CD4-positive, alpha-beta T cell treated with Interleukin-6 at 100 ng/mL for 8 hours (primary cell): ENCODE data around the gene PHKB.
"Not testable (repeated sequence)": the region's sequence is repeated elsewhere in the genome, so short reads cannot be mapped to it uniquely, and the experiment has no call there.

Experiments
- DNase-seq: peaks from one replicate; pipeline ENCODE4 v3.0.0-alpha.2; 2020; ENCODE audit warnings: mixed read lengths, low spot score

The PHKB gene

DNA sequence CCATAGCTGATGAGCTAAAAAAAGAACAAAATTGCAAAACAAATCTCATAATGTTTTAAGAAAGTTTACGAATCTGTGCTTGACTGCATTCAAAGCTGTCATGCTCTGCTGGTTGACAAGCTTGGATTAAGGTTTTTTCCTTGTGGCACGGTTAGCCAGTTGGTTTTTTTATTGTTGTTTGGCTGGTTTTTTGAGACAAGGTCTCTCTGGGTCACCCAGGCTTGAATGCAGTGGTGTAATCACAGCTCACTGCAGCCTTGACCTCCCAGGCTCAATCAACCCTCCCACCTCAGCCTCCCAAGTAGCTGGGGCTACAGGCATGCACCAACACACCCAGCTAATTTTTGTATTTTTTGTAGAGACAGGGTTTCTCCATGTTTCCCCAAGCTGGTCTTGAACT is 45.7 kb downstream of the PHKB start:
- no peak for DNase-seq

GRCh38 chr16:47507701-47508100 is 46.6 kb downstream of the PHKB start:
- DNase-seq: no peak

GRCh38 chr16:47511882-47512281 is 50.8 kb downstream of the PHKB start:
- no peak for DNase-seq

DNA sequence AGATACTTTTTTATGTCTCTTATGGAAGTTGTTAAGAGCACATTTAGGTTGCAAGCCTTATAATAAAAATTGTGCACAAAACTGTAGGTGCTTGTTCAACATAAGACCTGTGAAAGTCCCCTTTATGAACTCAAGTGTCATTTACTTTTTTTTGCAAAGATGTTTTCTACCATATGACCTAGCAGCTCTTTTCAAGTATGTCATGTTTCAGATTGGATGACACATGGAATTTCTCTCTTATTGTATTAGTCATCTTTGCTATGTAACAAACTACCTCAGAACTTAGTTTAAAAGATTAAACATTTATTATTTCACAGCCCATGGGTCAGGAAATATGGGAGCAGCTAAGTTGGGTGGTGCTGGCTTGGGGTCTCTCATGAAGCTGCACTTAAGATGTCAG is 57.9 kb downstream of the PHKB start:
- no peak for DNase-seq

GRCh38 chr16:47519546-47519945 is 58.4 kb downstream of the PHKB start:
- DNase-seq: no peak

GRCh38 chr16:47519996-47520679 is 59.0 kb downstream of the PHKB start:
- DNase-seq: no peak

GRCh38 chr16:47523342-47524006 is 62.3 kb downstream of the PHKB start:
- DNase-seq: no peak

DNA sequence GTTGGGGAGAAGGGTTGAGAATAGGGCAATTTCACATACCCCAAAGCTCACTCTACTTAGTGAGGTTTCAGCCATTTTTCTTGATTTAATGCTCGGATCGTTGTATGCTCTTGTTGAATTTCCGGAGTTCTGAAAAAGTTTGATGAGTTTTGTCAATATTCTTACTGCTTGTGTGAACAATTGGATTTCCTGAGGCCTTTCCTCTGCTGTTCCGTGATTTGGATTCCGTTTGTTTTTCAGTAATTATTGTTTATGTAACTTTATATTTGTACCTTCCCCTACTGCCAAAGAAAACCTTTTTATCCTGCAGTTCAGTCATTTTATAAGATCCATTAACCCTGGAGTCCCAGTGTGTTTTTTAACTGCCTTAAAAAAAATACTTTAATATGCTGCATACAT is 62.9 kb downstream of the PHKB start:
- no peak for DNase-seq

DNA sequence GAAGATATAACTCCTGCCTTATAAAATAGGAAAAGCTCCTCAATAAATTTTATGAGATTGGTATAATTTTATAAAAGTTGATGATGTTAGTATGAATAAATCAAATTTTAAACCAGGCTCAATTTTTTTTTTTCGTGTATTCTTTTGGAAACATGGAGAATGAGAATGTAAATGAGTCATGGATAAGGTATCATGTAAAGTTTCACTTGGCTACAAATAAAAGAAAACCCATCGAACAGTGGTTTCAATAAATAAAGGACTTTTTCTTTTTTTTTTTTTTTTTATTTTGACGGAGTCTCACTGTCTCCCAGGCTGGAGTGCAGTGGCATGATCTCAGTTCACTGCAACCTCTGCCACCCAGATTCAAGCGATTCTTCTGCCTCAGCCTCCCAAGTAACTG is 67.3 kb downstream of the PHKB start:
- no peak for DNase-seq

- no peak for DNase-seq
These were observed 72.7 kb downstream of the PHKB start for GRCh38 chr16:47533744-47534292.

GRCh38 chr16:47538472-47538871 is 77.3 kb downstream of the PHKB start:
- no peak for DNase-seq

GRCh38 chr16:47539707-47540670 is 78.9 kb downstream of the PHKB start:
- not testable (repeated sequence) for DNase-seq

- not testable (repeated sequence) for DNase-seq
These were observed 80.0 kb downstream of the PHKB start for GRCh38 chr16:47541135-47541534.

DNA sequence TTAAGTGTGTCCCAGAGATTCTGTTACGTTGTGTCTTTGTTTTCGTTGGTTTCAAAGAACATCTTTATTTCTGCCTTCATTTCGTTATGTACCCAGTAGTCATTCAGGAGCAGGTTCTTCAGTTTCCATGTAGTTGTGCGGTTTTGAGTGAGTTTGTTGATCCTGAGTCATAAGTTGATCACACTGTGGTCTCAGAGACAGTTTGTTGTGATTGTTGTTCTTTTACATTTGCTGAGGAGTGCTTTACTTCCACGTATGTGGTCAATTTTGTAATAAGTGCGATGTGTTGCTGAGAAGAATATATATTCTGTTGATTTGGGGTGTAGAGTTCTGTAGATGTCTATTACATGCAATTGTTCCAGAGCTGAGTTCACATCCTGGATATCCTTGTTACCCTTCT is 83.1 kb downstream of the PHKB start:
- DNase-seq: not testable (repeated sequence)

- DNase-seq: not testable (repeated sequence)
These were observed 90.1 kb downstream of the PHKB start for GRCh38 chr16:47551185-47551584.

DNA sequence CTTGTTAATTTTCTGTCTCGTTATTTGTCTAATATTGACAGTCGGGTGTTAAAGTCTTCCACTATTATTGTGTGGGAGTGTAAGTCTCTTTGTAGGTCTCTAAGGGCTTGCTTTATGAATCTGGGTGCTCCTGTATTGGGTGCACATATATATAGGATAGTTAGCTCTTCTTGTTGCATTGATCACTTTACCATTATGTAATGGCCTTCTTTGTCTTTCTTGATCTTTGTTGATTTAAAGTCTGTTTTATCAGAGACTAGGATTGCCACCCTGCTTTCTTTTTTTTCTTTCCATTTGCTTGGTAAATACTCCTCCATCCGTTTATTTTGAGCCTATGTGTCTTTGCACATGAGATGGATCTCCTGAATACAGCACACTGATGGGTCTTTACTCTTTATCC is 90.6 kb downstream of the PHKB start:
- not testable (repeated sequence) for DNase-seq

GRCh38 chr16:47553853-47554564 is 92.9 kb downstream of the PHKB start:
- DNase-seq: no peak

DNA sequence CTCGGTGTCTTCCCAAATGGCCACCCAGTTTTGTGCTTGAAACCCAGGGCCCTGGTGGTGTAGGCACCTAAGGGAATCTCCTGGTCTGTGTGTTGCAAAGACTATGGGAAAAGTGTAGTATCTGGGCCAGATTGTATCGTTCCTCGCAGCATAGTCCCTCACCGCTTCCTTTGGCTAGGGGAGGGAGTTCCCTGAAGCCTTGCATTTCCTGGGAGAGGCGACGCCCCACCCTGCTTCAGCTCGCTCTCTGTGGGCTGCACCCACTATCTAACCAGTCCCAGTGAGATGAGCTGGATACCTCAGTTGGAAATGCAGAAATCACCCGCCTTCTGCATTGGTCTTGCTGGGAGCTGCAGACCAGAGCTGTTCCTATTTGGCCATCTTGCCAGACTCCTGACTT is 93.5 kb downstream of the PHKB start:
- DNase-seq: not testable (repeated sequence)

DNA sequence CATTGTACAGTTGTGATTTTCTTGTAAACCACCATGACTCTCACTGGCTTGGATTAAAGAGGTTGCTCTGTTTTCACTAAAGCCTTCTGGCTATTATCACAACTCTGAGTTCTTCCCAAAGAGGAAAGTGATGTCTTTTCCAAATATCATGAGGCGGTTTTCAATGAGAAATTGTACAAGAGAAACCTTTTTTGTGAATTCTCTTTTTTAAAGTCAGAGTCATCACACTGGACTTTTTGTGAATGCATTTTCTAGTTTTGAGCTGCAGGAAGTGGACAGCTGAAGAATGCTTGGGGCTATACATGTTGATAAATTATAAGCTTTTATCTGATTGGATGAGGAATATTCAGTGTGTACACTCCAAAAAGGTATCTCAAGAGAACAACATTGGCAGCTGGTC is 100.2 kb downstream of the PHKB start:
- no peak for DNase-seq

DNA sequence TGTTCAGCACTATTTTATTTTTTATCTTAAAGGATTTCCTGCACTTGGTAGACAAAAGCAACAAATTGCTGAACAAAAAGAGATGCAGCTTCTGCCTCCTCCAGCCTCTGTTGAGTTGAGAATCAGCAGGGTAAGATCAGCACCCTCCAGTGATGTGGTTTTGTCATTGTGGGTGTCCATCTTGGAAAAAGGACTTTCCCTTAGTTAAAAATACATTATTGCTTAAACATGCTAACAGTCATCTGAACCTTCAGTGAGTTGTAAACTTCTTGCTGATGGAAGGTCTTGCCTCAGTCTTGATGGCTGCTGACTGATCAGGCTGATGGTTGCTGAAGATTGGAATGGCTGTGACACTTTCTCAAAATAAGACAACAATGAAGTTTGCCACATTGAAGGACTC is 101.2 kb downstream of the PHKB start:
- no peak for DNase-seq

DNA sequence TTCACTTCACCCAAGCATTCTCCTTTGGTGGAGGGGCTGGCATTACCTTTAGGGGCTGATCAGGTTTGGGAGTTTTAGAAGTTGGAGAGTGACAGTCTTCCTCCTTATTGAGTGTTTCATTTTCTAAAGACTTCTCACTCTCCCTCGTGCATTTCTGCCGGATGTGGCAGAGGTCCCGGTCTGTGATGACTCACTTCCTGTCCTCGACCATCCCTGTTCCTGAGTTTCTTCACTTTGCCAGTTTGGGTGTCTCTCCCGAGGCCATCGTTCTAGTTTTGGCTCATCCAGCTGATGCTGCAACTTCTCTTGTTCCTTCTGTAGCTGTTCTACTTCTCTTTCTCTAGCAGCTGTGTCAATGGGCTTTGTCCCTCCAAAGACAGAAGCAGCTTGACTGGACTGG is 104.3 kb downstream of the PHKB start:
- peak; percentile 19 for DNase-seq

DNA sequence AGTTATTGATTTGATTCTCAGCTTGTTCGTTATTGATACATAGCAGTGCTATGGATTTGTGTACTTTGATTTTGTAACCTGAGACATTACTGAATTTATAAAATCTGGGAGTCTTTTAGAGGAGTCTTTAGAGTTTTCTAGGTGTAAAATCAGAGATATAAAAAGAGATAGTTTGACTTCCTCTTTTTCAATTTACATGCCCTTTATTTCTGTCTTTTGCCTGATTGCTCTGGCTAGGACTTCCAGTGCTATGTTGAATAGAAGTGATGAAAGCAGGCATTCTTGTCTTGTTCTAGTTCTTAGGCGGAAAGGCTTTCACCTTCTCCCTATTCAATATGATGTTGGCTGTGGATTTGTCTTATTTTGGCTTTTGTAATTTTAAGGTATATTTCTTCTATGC is 106.2 kb downstream of the PHKB start:
- DNase-seq: no peak
